DMS53 treated with DMSO at 0.1 percent for 48 hours (cell line): Measurements from ENCODE around the gene OLFM1.

Experiments
- DNase-seq: peaks from one replicate; lab custom pipeline; 2025; ENCODE audit not compliant: unreplicated experiment; lab: John Stamatoyannopoulos, UW

OLFM1 gene

GRCh38 chr9:135167849-135168655 lies 80.6 kb downstream of the OLFM1 start:
- DNase-seq = no peak

GRCh38 chr9:135169709-135170226 lies 82.3 kb downstream of the OLFM1 start:
- no peak for DNase-seq

GRCh38 chr9:135170535-135170934 lies 83.1 kb downstream of the OLFM1 start:
- DNase-seq = no peak
